NCI-H524 treated with DMSO at 0.1 percent for 48 hours (cell line): Measurements from ENCODE around the gene DTX3.
"Not testable (repeated sequence)": the region's sequence is repeated elsewhere in the genome, so short reads cannot be mapped to it uniquely, and the experiment has no call there.

Experiments
- DNase-seq: peaks from one replicate; lab custom pipeline; 2025; lab: John Stamatoyannopoulos, UW

DTX3 gene

GRCh38 chr12:57583008-57583831 is 21.4 kb upstream of the DTX3 start:
- peak; percentile 27 for DNase-seq

- DNase-seq: no peak
Observed at GRCh38 chr12:57584050-57584449, 20.6 kb upstream of the DTX3 start.

GRCh38 chr12:57584690-57585089 is 19.9 kb upstream of the DTX3 start:
- no peak for DNase-seq

- no peak for DNase-seq
Observed at GRCh38 chr12:57585156-57585555, 19.5 kb upstream of the DTX3 start.

- DNase-seq: no peak
Observed at GRCh38 chr12:57586128-57586527, 18.5 kb upstream of the DTX3 start.

GRCh38 chr12:57586832-57587429 is 17.7 kb upstream of the DTX3 start:
- DNase-seq: no peak

GRCh38 chr12:57588951-57589610 is 15.5 kb upstream of the DTX3 start:
- DNase-seq: not testable (repeated sequence)

GRCh38 chr12:57590479-57590863 is 14.2 kb upstream of the DTX3 start:
- no peak for DNase-seq

GRCh38 chr12:57590864-57591781 is 13.5 kb upstream of the DTX3 start, which contains the start of gene PIP4K2C:
TSS of gene PIP4K2C (plus strand) at chr12:57591192. CDS start at chr12:57591290, 98 bp downstream.
- DNase-seq: no peak

GRCh38 chr12:57591782-57592325 is 12.8 kb upstream of the DTX3 start:
- no peak for DNase-seq

- DNase-seq: peak; percentile 77
Observed at GRCh38 chr12:57592551-57593165, 12.0 kb upstream of the DTX3 start.

- DNase-seq: no peak
Observed at GRCh38 chr12:57593187-57593586, 11.4 kb upstream of the DTX3 start.

GRCh38 chr12:57600395-57600794 is 4.2 kb upstream of the DTX3 start:
- no peak for DNase-seq

GRCh38 chr12:57602544-57602943 is 2.1 kb upstream of the DTX3 start:
- no peak for DNase-seq

GRCh38 chr12:57603324-57603723 is 1.3 kb upstream of the DTX3 start:
- DNase-seq: no peak

- no peak for DNase-seq
Observed at GRCh38 chr12:57603815-57604453, 690 bp upstream of the DTX3 start.

GRCh38 chr12:57604992-57605810 is 577 bp downstream of the DTX3 start:
- DNase-seq: no peak

- no peak for DNase-seq
Observed at GRCh38 chr12:57605811-57606311, 1.2 kb downstream of the DTX3 start.

GRCh38 chr12:57606399-57606798 is 1.8 kb downstream of the DTX3 start:
- DNase-seq: no peak

GRCh38 chr12:57606821-57607220 is 2.2 kb downstream of the DTX3 start:
- DNase-seq: no peak
